IPS-15b (cell line): ENCODE data around the gene ABCD4.
A peak's percentile ranks its signal among the peaks of the same experiment; 100 is the strongest.

Experiments used
- H3K27me3 ChIP-seq: one replicate; pipeline ENCODE4 v1.6.1; 2013; ENCODE audit warnings: low read length; ENCODE audit not compliant: control insufficient read depth, insufficient read depth
- H3K36me3 ChIP-seq: one replicate; pipeline ENCODE4 v1.6.1; 2013; ENCODE audit warnings: low read length; ENCODE audit not compliant: control insufficient read depth, insufficient read depth
- H3K4me1 ChIP-seq: one replicate; pipeline ENCODE4 v1.6.1; 2013; ENCODE audit warnings: mild to moderate bottlenecking, low read length; ENCODE audit not compliant: control insufficient read depth, insufficient read depth
- H3K4me3 ChIP-seq: one replicate; pipeline ENCODE4 v1.5.1; 2013; ENCODE audit warnings: low read depth, low read length
- H3K9ac ChIP-seq: one replicate; pipeline ENCODE4 v1.6.1; 2013; ENCODE audit warnings: low read depth, mild to moderate bottlenecking, low read length
- H3K9me3 ChIP-seq: one replicate; pipeline ENCODE4 v1.6.1; 2013; ENCODE audit warnings: mild to moderate bottlenecking, low read length; ENCODE audit not compliant: control insufficient read depth, insufficient read depth

The ABCD4 gene

GRCh38 chr14:74302634-74303569, at the start of gene ABCD4:
TSS of gene ABCD4 (minus strand) at chr14:74302934. CDS start at chr14:74302912, 22 bp downstream.
- H3K36me3 ChIP-seq: peaks cover 12% of the 10 kb centered on the region
- H3K4me3 ChIP-seq: peak within 1 kb of the TSS; percentile 77
- H3K27me3 ChIP-seq: no peaks in the 10 kb centered on the region
- no peaks in the 10 kb centered on the region for H3K9me3 ChIP-seq
- H3K9ac ChIP-seq: peak within 1 kb of the TSS; percentile 71
- no peaks in the 10 kb centered on the region for H3K4me1 ChIP-seq

- peaks cover 10% of the 10 kb centered on the region for H3K4me1 ChIP-seq
- peak overlapping the region; percentile 99 for H3K9ac ChIP-seq
- H3K4me3 ChIP-seq: peak overlapping the region; percentile 94
- H3K36me3 ChIP-seq: no peaks in the 10 kb centered on the region
- no peaks in the 10 kb centered on the region for H3K9me3 ChIP-seq
- no peaks in the 10 kb centered on the region for H3K27me3 ChIP-seq
These were observed 48.2 kb upstream of the ABCD4 start for GRCh38 chr14:74350928-74351323.

- peaks cover 10% of the 10 kb centered on the region for H3K4me1 ChIP-seq
- H3K27me3 ChIP-seq: no peaks in the 10 kb centered on the region
- no peaks in the 10 kb centered on the region for H3K9me3 ChIP-seq
- peak overlapping the region; percentile 99 for H3K9ac ChIP-seq
- no peaks in the 10 kb centered on the region for H3K36me3 ChIP-seq
- H3K4me3 ChIP-seq: peak overlapping the region; percentile 94
These were observed 47.6 kb upstream of the ABCD4 start for GRCh38 chr14:74350211-74350927.

GRCh38 chr14:74349757-74350156, 47.0 kb upstream of the ABCD4 start:
- Histone ChIP-seq H3K27me3 (no peaks in the 10 kb centered on the region), H3K9ac (peak overlapping the region; percentile 99), H3K9me3 (no peaks in the 10 kb centered on the region), H3K36me3 (no peaks in the 10 kb centered on the region), H3K4me1 (peaks cover 10% of the 10 kb centered on the region), H3K4me3 (peak overlapping the region; percentile 94)

GRCh38 chr14:74348735-74349463, 46.2 kb upstream of the ABCD4 start:
- H3K27me3 ChIP-seq: no peaks in the 10 kb centered on the region
- peak overlapping the region; percentile 99 for H3K9ac ChIP-seq
- H3K4me1 ChIP-seq: peaks cover 10% of the 10 kb centered on the region
- peak overlapping the region; percentile 94 for H3K4me3 ChIP-seq
- H3K36me3 ChIP-seq: no peaks in the 10 kb centered on the region
- H3K9me3 ChIP-seq: no peaks in the 10 kb centered on the region

- Histone ChIP-seq H3K9me3 (no peaks in the 10 kb centered on the region), H3K4me1 (peaks cover 9% of the 10 kb centered on the region), H3K9ac (peak within 1 kb of the TSS; percentile 99), H3K36me3 (no peaks in the 10 kb centered on the region), H3K4me3 (peak within 1 kb of the TSS; percentile 94), H3K27me3 (no peaks in the 10 kb centered on the region)
These were observed 45.6 kb upstream of the ABCD4 start, which contains the start of gene VRTN for GRCh38 chr14:74348241-74348734. TSS of gene VRTN (plus strand) at chr14:74348471. CDS start at chr14:74356784, 8,313 bp downstream.

- H3K9me3 ChIP-seq: no peaks in the 10 kb centered on the region
- peak overlapping the region; percentile 94 for H3K4me3 ChIP-seq
- H3K36me3 ChIP-seq: no peaks in the 10 kb centered on the region
- H3K27me3 ChIP-seq: no peaks in the 10 kb centered on the region
- H3K4me1 ChIP-seq: peaks cover 7% of the 10 kb centered on the region
- H3K9ac ChIP-seq: peak overlapping the region; percentile 99
These were observed 45.0 kb upstream of the ABCD4 start for GRCh38 chr14:74347795-74348100.

- no peaks in the 10 kb centered on the region for H3K9me3 ChIP-seq
- H3K4me3 ChIP-seq: peak overlapping the region; percentile 94
- H3K9ac ChIP-seq: peak overlapping the region; percentile 99
- no peaks in the 10 kb centered on the region for H3K27me3 ChIP-seq
- H3K4me1 ChIP-seq: peaks cover 7% of the 10 kb centered on the region
- H3K36me3 ChIP-seq: no peaks in the 10 kb centered on the region
These were observed 44.5 kb upstream of the ABCD4 start for GRCh38 chr14:74347097-74347794.

- H3K9me3 ChIP-seq: no peaks in the 10 kb centered on the region
- H3K4me1 ChIP-seq: peaks cover 7% of the 10 kb centered on the region
- no peaks in the 10 kb centered on the region for H3K36me3 ChIP-seq
- H3K9ac ChIP-seq: no peak overlapping the region
- no peaks in the 10 kb centered on the region for H3K27me3 ChIP-seq
- no peak overlapping the region for H3K4me3 ChIP-seq
These were observed 43.6 kb upstream of the ABCD4 start for GRCh38 chr14:74346341-74346740.

- no peaks in the 10 kb centered on the region for H3K4me1 ChIP-seq
- no peaks in the 10 kb centered on the region for H3K36me3 ChIP-seq
- no peak overlapping the region for H3K4me3 ChIP-seq
- no peaks in the 10 kb centered on the region for H3K27me3 ChIP-seq
- no peak overlapping the region for H3K9ac ChIP-seq
- H3K9me3 ChIP-seq: no peaks in the 10 kb centered on the region
These were observed 31.2 kb upstream of the ABCD4 start for GRCh38 chr14:74333909-74334308.
